Measurements from ENCODE around the gene TTC29. TPM values are rescaled to one million over a fixed set of nuclear protein-coding genes. Genes with fewer than 3 reads are reported as not detected.
"Not testable (repeated sequence)": the region's sequence is repeated elsewhere in the genome, so short reads cannot be mapped to it uniquely, and the experiment has no call there.

The TTC29 gene
- total RNA-seq, 1 donor = not detected

DNA sequence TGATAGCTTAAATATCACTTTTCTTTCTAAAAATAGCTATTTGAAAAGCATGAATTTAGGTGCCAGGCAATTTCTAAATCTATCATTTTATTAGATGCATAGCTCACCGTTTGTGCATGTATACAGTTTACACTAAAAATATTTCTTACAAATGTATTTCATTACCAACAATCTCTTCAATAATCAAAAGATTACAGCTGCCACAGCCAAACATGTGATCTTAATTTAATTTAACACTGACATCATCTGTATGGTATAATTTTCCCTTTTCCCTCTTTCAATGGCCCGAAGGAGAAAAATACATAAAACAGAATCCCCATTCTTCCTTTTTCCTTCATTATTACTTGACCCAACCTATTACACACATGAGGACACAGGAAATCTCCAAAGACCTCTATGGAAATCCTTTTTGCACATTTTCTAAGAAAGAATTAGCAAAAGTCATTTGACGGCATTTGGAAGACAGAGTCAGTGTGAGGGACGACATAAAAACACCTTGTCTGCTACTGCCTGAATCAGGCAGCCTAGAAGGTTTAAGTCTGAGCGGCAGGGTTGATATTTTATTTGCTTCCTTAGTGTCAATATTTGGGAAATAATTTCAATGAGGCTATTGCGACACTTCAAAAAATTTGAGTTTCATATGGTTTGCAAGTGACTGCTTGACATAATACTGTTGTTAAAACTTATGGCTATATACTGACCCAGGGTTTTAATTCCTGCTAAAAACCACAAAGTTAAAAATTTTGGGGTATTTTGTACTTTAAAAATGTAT is 111.2 kb downstream of the TTC29 start:
- no peaks in the 10 kb centered on the region for H3K4me1 ChIP-seq (ENCODE audit: insufficient read depth, low read length)
- no peaks in the 10 kb centered on the region for H3K9me3 ChIP-seq (ENCODE audit: low read depth, low read length)
- H3K27me3 ChIP-seq (ENCODE audit: insufficient read depth, low read length) = no peaks in the 10 kb centered on the region
- no peak overlapping the region for H3K4me3 ChIP-seq (ENCODE audit: low read length)

DNA sequence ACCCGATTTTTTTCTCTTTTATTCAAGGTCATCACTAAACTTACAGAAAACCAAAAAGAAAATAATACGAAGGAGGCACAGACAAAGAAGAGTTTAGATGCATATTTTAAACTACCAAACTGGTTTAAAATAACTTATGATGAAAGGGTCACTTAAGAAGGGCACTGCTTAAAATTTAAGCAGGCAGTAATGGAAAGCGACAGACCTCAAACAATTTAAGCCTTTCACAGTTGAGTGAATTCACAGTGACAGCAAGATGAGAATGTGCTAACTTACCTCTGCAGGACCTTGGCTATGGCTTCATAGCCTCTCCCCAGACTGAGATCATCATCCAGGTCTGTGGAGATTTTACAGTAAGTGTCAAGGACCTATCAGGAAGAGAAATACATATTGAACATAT is 112.1 kb downstream of the TTC29 start:
- H3K9me3 ChIP-seq (ENCODE audit: low read depth, low read length) = no peaks in the 10 kb centered on the region
- H3K4me3 ChIP-seq (ENCODE audit: low read length) = no peak overlapping the region
- H3K27me3 ChIP-seq (ENCODE audit: insufficient read depth, low read length) = no peaks in the 10 kb centered on the region
- H3K4me1 ChIP-seq (ENCODE audit: insufficient read depth, low read length) = no peaks in the 10 kb centered on the region

DNA sequence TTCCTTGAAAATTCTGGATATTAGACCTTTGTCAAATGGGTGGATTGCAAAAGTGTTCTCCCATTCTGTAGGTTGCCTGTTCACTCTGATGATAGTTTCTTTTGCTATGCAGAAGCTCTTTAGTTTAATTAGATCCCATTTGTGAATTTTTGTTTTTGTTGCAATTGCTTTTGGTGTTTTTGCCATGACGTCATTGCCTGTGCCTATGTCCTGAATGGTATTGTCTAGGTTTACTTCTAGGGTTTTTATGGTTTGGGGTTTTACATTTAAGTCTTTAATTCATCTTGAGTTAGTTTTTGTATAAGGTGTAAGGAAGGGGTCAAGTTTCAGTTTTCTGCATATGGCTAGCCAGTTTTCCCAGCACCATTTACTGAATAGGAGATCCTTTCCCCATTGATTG is 122.7 kb downstream of the TTC29 start:
- not testable (repeated sequence) for H3K4me1 ChIP-seq (ENCODE audit: insufficient read depth, low read length); H3K9me3 ChIP-seq (ENCODE audit: low read depth, low read length); H3K4me3 ChIP-seq (ENCODE audit: low read length); H3K27me3 ChIP-seq (ENCODE audit: insufficient read depth, low read length)

DNA sequence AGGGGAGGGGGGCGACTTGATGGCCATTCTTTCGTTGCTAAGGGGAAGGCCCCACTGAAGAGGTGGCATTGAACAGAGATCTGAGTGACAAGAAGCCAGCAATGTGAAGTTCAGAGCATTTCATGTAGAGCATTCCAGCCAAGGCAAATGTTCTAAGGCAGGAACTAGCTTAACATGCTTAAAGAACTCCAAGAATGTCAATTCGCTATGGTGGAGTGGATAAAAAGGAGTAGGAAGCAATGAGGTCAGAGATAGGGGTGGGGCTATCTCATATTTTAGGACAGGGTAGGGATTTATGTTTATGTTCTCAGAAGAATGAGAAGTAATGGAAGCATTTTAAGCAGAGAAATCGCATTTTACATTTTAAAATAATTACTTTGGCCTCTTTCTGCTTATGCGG is 130.9 kb downstream of the TTC29 start:
- no peaks in the 10 kb centered on the region for H3K4me1 ChIP-seq (ENCODE audit: insufficient read depth, low read length)
- H3K27me3 ChIP-seq (ENCODE audit: insufficient read depth, low read length) = no peaks in the 10 kb centered on the region
- no peaks in the 10 kb centered on the region for H3K9me3 ChIP-seq (ENCODE audit: low read depth, low read length)
- H3K4me3 ChIP-seq (ENCODE audit: low read length) = no peak overlapping the region

DNA sequence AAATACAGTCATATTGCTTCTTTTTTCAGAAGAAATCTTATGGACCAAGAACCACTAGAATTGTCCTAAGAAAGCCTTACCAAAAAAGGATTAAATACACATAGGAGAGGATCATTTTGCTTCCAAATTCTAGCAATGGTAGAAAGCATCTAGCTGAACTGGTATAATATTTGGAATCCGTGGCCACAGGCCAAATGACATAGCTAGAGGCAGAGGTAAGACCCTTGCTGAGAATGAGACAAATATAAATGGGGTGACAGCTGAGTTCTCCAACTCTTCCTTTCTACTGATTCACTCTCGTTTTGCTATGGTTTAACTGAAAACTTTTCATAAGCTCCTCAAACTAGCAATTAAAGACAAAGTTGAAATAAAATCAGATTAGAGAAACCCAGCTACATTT is 150.0 kb downstream of the TTC29 start:
- H3K4me3 ChIP-seq (ENCODE audit: low read length) = no peak overlapping the region
- H3K27me3 ChIP-seq (ENCODE audit: insufficient read depth, low read length) = no peaks in the 10 kb centered on the region
- no peaks in the 10 kb centered on the region for H3K4me1 ChIP-seq (ENCODE audit: insufficient read depth, low read length)
- H3K9me3 ChIP-seq (ENCODE audit: low read depth, low read length) = no peaks in the 10 kb centered on the region

DNA sequence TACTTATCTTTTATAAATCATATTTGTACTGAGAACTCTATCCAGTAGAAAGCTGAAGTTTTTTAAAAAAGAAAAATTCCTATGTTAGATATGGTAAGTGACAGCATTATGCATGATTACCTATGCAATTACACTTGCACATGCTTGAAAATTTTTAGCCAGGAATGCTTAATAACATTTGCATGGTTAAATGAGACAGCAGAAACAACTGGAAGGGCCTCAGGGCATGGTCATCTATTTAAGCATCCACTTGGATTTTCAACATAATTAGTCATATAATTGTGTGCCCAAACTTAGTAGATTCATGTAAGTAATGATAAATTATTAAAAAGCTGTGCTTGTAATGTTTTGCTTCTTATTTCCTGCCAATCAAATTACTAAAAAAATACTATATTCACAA is 151.9 kb downstream of the TTC29 start:
- Histone ChIP-seq H3K27me3 (ENCODE audit: insufficient read depth, low read length) (no peaks in the 10 kb centered on the region), H3K4me1 (ENCODE audit: insufficient read depth, low read length) (no peaks in the 10 kb centered on the region), H3K4me3 (ENCODE audit: low read length) (no peak overlapping the region), H3K9me3 (ENCODE audit: low read depth, low read length) (no peaks in the 10 kb centered on the region)

DNA sequence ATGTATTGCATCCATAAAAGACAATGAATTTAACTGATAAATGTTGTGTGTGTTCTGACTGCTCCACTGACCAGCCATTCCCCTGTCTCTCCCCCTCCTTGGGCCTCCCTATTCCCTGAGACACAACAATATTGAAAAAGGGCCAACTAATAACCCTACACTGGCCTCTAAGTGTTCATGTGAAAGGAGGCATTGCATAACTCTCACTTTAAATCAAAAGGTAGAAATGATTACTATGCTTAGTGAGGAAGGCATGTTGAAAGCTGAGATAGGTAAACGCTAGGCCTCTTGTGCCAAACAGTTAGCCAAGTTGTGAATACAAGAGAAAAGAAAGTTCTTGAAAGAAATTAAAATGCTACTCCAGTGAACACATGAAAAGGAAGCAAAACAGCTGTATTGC is 154.2 kb downstream of the TTC29 start:
- no peak overlapping the region for H3K4me3 ChIP-seq (ENCODE audit: low read length)

DNA sequence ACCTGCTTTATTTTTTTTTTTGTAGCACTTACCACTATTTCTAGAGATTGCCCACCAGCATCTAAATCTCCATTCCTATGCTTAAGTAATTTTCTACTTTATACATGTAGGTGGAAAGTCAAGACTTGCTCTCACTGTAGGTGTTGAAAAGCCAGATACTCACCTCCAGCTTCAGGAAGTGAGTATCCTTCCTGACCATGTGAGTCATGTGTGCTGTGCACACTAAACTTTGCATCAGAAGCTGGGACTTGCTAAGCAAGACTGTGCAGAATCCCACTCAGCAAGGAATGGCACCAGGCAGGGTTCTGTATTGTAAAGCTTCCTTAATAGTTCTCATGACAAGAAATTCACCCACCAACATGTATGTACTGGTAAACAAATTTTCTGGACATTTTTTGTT is 155.1 kb downstream of the TTC29 start:
- no peak overlapping the region for H3K4me3 ChIP-seq (ENCODE audit: low read length)
- H3K9me3 ChIP-seq (ENCODE audit: low read depth, low read length) = no peaks in the 10 kb centered on the region
- H3K27me3 ChIP-seq (ENCODE audit: insufficient read depth, low read length) = no peaks in the 10 kb centered on the region
- H3K4me1 ChIP-seq (ENCODE audit: insufficient read depth, low read length) = no peaks in the 10 kb centered on the region

More for the DNA sequence above, 154.2 kb downstream of the TTC29 start:
- H3K4me1 ChIP-seq (ENCODE audit: insufficient read depth, low read length) = no peaks in the 10 kb centered on the region
- no peaks in the 10 kb centered on the region for H3K27me3 ChIP-seq (ENCODE audit: insufficient read depth, low read length)
- H3K9me3 ChIP-seq (ENCODE audit: low read depth, low read length) = no peaks in the 10 kb centered on the region

DNA sequence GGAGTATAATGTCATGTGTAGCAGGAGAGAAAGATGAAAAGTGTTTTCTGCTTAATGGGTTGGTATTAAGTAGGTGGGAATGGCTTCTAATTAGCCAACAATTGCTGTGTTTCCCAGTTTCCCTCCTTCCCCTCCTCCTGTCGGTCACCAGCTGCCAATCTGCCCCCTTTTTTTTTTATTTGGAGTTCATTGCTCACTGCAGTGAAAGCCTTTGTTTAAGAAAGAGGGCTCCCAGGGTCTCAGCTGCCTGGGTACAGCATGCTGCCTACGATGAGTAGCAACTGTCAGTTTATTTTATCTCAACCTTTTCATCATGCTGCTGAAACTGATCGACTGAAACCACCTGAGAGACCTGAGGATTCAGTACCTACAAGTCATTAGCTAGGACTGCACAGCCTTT is 157.9 kb downstream of the TTC29 start:
- Histone ChIP-seq H3K27me3 (ENCODE audit: insufficient read depth, low read length) (no peaks in the 10 kb centered on the region), H3K4me3 (ENCODE audit: low read length) (no peak overlapping the region), H3K4me1 (ENCODE audit: insufficient read depth, low read length) (no peaks in the 10 kb centered on the region), H3K9me3 (ENCODE audit: low read depth, low read length) (no peaks in the 10 kb centered on the region)

DNA sequence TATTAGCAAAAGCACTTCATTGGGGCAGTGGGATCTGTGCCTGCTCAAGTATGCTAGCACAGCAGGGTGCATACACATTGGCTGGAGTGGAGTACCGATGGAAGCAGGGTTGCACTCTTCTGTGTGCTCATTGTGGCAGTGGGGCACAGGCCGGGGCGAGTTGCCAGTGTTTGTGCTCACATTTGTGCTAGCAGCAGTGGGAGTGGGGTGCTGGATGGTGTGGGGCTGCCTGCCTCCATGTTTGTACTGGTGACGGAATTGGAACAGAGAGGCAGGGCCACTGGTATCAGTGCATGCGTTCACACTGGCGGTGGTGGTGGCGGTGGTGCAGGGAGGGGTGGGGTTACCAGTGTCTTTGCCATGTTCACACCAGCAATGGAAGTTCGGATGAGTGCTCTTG is 169.0 kb downstream of the TTC29 start:
- Histone ChIP-seq H3K27me3 (ENCODE audit: insufficient read depth, low read length) (no peaks in the 10 kb centered on the region), H3K4me1 (ENCODE audit: insufficient read depth, low read length) (no peaks in the 10 kb centered on the region), H3K4me3 (ENCODE audit: low read length) (no peak overlapping the region), H3K9me3 (ENCODE audit: low read depth, low read length) (no peaks in the 10 kb centered on the region)

DNA sequence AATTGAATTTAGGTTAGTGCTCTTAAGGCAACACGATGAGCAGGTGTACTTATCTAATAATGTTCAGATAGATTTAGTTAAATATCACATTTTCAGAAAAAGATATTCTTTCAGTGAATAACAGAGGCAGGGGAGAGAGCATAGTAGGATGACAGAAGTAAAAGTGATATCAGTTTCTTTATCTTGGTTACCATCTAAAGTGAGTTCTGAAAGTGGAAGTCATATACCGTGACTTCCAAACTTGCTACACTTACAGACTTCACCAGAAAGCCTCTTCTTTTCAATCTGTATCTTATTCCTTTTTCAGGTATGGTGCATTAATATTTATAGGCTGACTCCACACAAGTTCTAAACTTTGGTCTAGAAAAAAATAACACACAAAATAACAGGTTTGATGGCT is 182.1 kb downstream of the TTC29 start:
- Histone ChIP-seq H3K9me3 (ENCODE audit: low read depth, low read length) (no peaks in the 10 kb centered on the region), H3K4me1 (ENCODE audit: insufficient read depth, low read length) (no peaks in the 10 kb centered on the region), H3K27me3 (ENCODE audit: insufficient read depth, low read length) (no peaks in the 10 kb centered on the region), H3K4me3 (ENCODE audit: low read length) (no peak overlapping the region)

DNA sequence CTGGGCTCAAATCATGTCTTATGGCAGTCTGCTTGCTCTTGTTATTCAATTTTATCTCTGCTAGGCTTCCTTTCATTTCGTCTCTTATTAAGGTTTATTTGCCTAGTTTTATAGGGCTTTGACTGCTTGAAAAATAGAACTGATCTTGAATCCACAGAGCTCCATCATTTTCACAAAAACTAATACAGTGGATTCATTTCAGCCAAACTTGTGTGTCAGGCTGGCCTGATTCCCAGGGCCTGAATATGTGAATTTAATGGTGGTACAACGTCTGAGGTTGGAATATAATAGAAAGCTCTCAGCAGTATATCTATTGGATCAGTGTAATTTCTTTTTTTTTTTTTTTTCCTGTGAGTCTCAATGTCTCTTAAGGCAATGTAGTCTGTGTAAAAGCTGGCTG is 183.6 kb downstream of the TTC29 start:
- H3K27me3 ChIP-seq (ENCODE audit: insufficient read depth, low read length) = no peaks in the 10 kb centered on the region
- H3K4me3 ChIP-seq (ENCODE audit: low read length) = no peak overlapping the region
- H3K4me1 ChIP-seq (ENCODE audit: insufficient read depth, low read length) = no peaks in the 10 kb centered on the region
- H3K9me3 ChIP-seq (ENCODE audit: low read depth, low read length) = no peaks in the 10 kb centered on the region

DNA sequence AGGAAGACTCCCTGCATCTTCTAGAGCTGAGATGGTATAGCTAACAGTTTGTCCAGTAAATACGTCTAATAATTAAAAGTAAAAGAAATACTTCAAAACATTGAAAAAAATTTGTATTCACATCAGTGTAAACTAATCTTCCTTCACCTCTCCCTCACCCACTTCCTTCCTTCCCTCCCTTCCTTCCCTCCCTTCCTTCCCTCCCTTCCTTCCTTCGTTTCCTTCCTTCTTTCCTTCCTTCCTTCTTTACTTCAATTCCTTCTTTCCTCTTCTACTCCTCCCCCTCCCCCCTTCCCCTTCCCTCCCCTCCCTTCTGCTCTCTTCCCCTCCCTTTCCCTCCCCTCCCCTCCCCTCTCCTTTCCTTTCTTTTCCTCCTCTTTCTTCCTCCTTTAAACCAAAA is 203.2 kb downstream of the TTC29 start:
- no peaks in the 10 kb centered on the region for H3K27me3 ChIP-seq (ENCODE audit: insufficient read depth, low read length)
- no peak overlapping the region for H3K4me3 ChIP-seq (ENCODE audit: low read length)
- H3K4me1 ChIP-seq (ENCODE audit: insufficient read depth, low read length) = no peaks in the 10 kb centered on the region
- H3K9me3 ChIP-seq (ENCODE audit: low read depth, low read length) = no peaks in the 10 kb centered on the region

DNA sequence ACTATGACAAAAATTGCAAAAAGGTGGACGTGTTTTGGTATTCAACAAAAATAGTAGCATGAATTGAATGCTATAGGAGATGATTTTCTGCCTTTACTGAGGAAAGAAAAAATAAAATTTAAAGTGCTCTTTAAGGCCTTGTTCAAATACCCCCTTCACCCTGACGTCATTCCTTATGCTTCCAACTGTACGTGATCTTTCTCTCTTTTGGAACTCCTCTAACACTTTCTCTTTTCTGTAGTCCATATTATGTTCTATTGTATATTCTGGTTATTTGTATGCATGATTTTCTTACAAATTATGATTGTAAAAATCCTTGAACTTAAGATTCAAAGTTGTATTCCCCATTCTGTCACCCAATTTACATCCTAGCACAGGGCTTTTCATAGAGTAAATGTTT is 206.5 kb downstream of the TTC29 start:
- no peak overlapping the region for H3K4me3 ChIP-seq (ENCODE audit: low read length)
- no peaks in the 10 kb centered on the region for H3K9me3 ChIP-seq (ENCODE audit: low read depth, low read length)
- no peaks in the 10 kb centered on the region for H3K4me1 ChIP-seq (ENCODE audit: insufficient read depth, low read length)

DNA sequence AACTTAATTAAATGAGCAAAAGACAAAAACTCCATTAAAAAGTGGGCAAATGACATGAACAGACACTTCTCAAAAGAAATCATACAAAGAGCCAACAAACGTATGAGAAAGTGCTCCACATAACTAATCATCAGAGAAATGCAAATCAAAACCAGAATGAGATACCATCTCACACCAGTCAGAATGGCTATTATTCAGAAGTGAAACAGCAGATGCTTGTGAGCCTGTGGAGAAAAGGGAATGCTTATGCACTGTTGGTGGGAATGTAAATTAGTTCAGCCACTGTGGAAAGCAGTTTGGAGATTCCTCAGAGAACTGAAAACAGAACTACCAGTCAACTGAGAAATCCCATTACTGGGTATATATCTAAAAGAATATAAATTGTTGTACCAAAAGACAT is 222.1 kb downstream of the TTC29 start:
- not testable (repeated sequence) for H3K4me1 ChIP-seq (ENCODE audit: insufficient read depth, low read length); H3K27me3 ChIP-seq (ENCODE audit: insufficient read depth, low read length); H3K9me3 ChIP-seq (ENCODE audit: low read depth, low read length); H3K4me3 ChIP-seq (ENCODE audit: low read length)

More for the DNA sequence above, 206.5 kb downstream of the TTC29 start:
- no peaks in the 10 kb centered on the region for H3K27me3 ChIP-seq (ENCODE audit: insufficient read depth, low read length)

DNA sequence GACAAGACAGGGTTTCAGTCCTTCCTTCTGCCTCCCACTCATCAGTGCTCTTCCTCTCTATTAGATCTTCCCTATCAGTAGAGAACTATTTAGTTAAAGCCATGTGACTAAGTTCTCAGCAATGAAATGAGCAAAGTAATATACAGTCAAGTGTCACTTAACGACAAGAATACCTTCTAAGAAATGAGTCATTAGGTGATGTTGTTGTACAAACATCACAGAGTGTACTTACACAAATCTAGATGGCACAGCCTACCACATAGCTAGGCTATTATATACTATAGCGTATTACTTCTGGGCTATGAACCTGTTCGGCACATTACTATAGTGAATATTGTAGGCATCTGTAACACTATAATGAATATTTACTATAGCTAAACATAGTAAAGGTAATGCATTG is 235.7 kb downstream of the TTC29 start:
- Histone ChIP-seq H3K9me3 (ENCODE audit: low read depth, low read length) (no peaks in the 10 kb centered on the region), H3K4me1 (ENCODE audit: insufficient read depth, low read length) (no peaks in the 10 kb centered on the region), H3K4me3 (ENCODE audit: low read length) (no peak overlapping the region), H3K27me3 (ENCODE audit: insufficient read depth, low read length) (no peaks in the 10 kb centered on the region)
